Islet of Langerhans (tissue), 1 donor: ENCODE results near the gene TRIM61.
"Not testable (repeated sequence)": the region's sequence is repeated elsewhere in the genome, so short reads cannot be mapped to it uniquely, and the experiment has no call there.

Experiments
- FAIRE-seq: peaks from one replicate; lab custom pipeline; 2011; peaks lifted over from hg19 to GRCh38; lab: Jason Lieb, UNC

Gene TRIM61

DNA sequence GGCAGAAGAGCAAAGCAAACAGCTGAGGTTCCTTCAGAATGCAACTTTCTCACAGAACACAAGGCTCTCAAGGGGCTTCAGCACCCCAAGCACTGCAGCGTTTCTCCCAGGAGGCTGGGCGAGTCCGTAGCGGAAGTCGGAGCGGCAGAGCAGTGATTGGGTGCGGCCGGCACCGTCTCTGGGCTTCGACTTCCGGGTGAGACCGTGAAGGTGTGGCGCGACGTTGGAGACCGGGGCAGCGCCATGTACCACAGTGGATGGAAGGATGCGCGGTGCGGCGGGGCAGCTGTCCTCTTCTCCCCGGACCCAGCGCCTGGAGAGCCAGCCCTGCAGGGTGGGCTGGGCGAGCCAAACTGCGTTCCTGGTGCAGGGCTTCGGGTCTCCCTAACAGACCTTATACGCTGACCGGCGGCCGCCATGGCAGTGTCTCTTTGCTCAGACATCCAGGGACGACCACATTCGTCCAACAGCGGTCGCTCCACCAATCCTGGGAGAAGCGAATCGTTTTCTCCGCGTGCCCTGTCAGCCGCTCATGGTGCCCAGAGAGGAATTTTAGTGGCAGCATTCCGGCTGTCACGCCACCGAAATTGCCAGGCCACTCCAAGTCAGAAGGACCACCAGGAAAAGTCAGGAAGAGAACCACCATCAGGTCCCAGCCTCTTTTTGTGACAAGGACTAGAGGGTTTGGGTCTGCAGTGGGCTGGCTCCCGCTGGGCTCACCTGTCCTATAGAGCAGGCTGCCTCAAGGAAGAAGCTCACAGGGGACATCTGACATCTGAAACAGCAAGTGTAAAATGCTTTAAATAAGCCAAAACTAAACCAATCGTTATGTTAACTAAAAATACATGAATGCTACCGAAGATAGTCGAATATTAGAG lies 20.5 kb downstream of the TRIM61 start:
- no peak for FAIRE-seq

DNA sequence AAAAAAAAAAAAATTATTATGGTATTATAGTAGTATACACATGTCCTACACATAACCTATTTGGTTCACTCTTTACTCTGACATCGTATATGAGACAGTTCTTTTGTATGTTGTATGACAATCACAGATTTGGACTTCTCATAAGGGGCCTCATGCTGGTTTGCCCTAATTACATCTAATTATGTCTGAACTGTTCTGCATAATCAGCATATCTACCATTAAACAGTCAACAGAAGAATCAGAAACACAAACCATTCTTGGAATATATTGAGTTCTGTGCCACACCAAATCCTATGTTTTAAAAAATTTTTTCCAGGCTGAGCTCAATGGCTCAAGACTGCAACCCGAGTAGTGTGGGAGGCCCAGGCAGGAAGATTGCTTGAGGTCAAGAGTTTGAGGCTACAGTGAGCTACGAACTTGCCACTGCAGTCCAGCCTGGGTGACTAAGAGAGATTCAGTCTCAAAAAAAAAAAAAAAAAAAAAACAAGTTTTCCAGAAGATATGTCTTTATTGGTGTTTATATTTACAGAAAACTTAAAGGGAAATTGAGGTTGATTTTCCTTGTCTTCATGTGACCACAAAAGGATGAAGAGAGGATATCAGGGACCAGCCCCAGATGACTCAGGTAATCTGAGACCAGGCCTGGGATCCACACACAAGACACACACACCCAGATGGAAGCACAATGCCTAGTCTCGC lies 22.2 kb downstream of the TRIM61 start:
- FAIRE-seq = no peak

DNA sequence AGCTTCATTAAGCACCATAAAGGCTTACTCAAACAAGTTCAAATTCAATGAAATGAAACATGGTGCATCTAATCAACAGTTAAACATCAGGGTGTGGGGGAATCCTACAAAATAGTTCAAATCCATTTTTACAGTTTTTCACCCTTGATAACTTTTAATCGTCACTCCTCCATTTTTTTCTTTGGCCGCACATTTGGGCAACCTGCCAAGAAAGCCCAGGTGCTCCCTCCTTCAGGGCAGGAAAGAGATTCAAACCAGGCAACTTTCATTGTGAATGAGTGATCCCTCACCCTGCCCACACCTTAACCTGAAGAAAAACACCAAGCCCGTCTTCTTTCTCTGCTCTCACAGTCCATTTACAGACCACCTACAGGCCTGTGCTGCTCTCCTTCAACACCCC lies 24.9 kb downstream of the TRIM61 start:
- no peak for FAIRE-seq

DNA sequence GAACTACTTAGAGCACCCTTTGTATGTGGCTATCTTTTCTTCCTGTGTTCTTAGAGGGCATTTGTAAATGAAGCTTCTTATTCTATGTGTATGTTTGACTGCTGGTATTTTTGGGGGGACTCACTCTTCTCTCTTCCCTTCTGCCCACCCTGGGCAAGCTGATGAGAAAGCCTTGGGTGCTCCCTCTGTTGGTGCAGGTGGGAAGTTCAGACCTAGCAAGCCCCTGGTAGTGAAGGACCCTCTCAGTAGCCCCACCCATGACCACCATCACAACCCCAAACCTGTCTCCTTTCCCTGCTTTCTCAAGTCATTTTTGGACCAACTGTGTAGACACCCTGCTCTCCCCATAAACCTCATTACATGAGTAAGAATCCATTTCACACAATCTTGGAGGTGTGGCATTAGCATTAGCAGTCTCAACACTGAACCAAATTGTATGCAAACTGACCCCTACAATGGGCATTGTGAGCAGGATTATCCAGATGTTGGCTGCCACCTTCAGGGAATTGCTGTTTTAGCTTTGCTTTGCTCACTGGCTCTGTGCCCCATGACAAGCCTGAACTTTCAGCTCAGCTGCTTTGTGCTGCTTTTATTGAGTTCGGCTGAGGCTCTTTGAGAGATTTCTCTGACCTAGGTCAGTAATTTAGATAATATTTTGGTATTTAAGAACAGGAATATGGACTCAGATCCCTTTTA lies 27.9 kb downstream of the TRIM61 start:
- FAIRE-seq = no peak

DNA sequence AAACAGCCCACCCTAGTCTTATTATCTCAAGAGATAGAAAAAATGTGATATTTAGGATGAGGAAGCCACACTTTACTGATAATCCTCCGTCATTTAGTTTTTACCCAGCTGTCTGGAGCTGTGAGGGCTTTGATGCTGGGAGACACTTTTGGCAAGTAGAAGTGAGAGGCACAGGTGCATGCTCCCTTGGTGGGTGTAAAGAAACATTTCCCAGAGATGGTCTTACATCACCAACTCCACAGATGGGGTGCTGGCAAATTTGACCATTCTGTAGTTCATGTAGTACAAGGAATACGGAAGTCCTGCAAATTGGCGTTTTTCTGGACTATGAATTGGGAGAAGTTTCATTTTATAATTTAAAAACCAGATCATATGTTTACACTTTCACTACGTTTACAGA lies 28.5 kb downstream of the TRIM61 start:
- no peak for FAIRE-seq

DNA sequence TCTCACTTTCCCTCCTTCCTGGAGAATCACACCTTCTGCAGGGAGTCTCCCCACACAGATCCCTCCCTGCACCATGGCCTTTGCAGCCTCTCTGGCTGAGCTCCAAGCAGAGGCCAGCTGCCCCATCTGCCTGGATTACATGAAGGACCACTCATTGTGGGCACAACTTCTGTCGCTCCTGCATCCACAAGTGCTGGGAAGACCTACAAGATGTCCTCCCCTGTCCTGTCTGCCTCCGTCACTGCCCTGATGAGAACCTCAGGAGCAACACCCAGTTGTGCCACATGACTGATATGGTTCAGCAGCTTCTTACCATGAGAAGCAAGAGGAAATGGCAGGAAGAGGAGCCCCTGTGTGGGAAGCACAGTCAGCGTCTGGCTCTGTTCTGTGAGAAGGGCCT lies 29.5 kb downstream of the TRIM61 start:
- FAIRE-seq = not testable (repeated sequence)

DNA sequence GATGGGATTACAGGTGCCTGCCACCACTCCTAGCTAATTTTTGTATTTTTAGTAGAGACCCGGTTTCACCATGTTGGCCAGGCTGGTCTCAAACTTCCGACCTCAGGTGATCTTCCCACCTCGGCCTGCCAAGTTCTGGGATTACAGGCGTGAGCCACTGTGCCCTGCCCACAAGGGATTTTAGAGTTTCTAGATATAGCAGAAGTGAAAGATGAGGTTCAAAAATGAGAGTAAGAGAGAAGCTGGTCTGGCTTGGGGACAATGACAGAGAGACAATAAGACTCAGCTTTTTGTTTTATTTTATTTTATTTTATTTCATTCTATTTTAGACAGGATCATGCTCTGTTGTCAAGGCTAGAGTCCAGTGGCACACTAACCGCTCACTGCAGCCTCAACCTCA lies 30.6 kb downstream of the TRIM61 start:
- no peak for FAIRE-seq

DNA sequence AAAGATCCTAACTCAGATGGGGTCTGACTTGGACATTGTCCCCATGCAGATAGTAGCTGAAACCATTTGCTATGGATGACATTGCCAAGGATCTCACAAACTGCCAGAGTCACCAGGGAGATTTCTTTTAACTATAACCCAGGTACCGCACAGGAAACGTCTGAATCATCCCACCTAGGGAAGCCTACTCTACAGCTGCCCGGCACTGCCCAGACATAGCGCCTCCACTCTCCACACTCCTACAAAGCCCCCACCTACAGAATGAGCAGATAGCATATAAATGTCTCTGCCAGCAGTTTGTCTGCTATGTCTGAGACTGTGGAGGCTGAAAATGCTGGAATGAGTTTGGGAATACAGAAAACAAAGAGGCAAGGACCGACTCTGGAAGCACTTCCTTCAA lies 32.3 kb downstream of the TRIM61 start:
- FAIRE-seq = no peak

DNA sequence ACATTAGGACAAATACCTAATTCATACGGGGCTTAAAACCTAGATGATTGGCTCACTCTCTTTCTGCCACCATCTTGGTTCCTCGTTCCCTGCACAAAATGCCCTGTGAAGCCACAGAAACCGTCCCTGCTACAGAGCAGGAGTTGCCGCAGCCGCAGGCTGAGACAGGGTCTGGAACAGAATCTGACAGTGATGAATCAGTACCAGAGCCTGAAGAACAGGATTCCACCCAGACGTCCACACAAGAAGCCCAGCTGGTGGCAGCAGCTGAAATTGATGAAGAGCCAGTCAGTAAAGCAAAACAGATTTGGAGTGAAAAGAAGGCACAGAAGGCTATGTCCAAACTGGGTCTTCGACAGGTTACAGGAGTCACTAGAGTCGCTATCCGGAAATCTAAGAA lies 34.3 kb downstream of the TRIM61 start:
- no peak for FAIRE-seq

DNA sequence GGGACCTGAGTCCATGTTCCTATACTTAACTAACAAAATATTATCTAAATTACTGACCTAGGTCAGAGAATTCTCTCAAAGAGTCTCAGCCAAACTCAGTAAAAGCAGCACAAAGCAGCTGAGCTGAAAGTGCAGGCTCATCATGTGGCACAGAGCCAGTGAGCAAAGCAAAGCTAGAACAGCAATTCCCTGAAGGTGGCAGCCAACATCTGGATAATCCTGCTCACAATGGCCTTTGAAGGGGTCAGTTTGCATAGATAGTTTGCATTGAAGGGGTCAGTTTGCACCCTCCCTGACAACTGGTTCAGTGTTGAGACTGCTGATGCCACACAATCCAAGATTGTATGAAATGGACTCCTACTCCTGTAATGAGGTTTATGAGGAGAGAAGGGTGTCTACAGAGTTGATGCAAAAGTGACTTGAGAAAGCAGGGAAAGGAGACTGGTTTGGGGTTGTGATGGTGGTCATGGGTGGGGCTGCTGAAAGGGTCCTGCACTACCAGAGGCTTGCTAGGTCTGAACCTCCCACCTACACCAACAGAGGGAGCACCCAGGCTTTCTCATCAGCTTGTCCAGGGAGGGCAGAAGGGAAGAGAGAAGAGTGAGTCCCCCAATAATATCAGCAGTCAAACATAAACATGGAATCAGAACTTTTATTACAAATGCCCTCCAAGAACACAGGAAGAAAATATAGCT lies 39.7 kb downstream of the TRIM61 start:
- no peak for FAIRE-seq

DNA sequence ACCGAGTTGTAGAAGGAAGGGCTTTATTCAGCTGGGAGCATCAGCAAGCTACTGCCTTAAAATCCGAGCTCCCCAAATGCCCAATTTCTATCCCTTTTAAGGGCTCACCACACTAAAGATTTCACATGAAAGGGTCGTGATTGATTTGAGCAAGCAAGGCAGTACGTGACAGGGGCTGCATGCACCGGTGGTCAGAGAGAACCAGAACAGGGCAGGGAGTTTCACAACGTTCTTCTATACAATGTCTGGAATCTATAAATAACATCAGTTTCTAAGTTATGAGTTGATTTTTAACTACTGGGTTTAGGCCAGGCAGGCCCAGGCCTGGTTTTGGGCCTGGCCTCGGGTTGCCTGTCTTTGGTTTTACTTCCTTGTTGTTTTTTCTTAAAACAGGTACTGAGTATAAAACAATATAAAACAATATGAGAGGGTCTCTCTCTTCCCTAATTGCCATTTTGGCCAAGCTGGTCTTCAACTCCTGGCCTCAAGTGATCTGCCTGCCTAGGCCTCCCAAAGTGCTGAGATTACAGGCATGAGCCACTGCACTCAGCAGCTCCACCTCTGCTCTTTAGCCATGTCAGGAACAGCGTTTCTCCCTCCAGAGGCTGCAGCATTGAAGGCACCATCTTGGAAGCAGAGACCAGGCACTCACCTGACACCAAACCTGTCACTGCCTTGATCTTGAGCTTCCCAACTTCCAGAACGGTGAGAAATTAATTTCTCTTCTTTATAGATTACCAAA lies 41.4 kb downstream of the TRIM61 start:
- FAIRE-seq = not testable (repeated sequence)

DNA sequence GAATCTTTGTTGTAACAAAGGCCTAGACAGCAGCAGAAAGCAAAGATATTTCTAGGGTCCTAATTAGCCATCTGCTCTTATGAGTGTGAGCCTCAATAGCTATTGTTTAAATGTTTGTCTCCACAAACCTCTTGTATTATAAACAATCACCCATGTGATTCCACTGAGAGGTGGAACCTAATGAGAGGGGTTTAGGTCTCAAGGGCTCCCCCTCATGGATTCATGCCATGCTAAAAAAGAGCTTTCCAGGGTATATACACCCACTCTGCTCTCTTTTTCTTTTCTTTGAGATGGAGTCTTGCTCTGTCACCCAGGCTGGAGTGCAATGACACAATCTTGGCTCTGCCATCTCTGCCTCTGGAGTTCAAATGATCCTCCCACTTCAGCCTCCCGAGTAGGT lies 42.1 kb downstream of the TRIM61 start:
- FAIRE-seq = no peak

DNA sequence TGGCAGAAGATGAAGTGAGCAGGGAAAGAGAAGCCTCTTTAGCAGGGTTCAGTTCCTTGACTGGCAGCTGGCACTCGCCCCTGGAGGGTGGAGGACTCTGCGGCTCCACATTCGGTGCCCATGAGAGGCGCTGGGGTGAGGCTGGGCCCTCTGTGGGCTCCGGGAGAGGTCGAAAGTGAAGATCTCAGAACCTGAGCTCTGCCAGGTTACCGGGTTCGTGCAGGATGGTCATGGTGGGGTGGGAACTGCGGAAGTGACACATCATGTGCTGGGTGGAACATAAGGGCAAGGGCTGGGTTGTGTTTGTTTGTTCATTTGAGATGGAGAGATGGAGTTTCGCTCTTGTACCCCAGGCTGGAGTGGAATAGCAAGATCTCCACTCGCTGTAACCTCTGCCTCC lies 44.2 kb downstream of the TRIM61 start:
- FAIRE-seq = no peak

DNA sequence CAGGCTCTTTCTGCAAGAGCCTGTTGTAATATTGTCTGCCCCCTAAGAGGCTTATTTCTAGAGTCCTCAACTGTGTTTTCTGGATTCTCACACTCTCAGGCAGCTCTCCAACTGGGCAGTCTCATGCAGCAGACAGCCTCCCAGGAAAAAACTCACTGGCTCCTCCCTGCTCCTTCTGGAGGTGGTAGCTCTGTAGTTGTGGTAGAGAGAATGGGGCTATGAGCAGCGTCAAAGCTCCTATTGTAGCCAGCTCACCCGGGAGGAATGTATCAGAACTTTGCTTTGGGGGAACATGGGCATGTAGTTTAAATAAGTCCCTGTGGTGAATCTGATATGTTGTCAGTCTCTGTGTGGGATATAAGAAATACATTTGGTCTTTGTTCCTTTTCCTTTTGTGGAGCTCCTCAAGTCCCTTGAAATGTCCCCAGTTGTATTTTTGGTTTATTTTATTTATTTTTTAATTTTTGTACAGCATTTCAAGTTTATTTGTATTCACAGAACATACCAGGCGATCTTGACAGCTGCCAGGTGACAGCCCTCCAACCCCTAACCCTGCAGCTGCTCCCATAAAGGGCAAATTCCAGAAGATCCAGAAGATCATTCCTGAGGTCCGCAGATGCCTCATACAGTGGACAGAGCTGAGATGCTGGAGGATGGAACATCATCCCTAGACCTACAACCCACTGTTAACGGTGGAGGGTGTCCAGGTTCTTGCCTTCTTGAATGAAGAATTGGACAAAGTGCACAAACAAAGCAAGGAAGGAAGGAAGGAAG lies 45.7 kb downstream of the TRIM61 start:
- FAIRE-seq = no peak

DNA sequence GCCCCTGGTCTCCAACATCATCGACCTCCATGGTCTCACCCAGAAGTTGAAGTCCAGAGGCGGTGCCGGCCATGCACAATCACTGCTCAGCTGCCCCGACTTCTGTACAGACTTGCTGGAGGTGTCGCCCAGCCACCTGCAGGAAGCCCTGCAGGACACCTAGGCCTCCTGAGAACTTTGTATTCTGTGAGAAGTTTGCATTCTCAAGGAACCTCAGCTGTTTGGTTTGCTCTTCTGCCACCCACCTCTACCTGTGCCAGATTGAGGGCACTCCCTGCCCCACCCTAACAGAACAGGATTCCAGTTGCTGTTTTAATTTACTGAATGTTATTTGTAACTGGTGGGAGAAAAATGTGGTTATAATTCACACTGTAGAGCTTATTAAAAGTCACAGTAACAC lies 46.8 kb downstream of the TRIM61 start:
- no peak for FAIRE-seq

DNA sequence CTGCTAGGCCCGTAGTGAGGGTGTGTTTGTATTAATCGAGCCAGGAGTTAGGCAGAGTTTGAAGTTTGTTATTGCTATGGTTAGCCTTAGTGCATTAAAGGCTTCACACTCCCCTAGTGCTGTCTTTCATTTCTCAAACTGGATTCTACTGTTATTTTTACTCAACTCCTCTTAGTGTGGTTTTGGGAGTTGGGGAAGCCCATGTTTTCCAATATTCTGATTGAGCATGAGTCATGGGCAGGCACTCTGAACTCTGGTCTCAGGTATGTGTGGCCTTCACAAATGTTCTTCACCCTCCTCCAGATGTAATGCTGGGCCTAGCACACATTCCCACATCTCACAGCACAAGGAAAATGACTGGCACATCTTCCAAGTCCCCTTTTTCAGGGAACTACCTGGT lies 50.4 kb downstream of the TRIM61 start:
- FAIRE-seq = not testable (repeated sequence)

DNA sequence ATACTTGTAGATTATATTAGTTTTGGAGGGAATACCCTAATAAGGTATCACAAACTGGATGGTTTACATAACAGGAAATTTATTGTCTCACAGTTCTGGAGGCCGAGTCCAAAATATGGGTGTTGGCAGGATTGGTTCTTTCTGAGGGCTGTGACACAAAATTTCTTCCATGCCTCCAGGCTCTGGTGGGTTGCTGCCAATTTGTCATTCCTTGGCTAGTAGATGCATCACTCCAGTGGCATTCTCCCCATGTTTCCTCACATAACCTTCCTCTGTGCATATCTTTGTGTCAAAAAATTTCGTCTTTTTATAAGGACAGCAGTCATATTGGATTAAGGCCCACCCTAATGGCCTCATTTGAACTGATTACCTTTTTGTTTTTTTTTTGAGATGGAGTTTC lies 51.2 kb downstream of the TRIM61 start:
- FAIRE-seq = no peak

DNA sequence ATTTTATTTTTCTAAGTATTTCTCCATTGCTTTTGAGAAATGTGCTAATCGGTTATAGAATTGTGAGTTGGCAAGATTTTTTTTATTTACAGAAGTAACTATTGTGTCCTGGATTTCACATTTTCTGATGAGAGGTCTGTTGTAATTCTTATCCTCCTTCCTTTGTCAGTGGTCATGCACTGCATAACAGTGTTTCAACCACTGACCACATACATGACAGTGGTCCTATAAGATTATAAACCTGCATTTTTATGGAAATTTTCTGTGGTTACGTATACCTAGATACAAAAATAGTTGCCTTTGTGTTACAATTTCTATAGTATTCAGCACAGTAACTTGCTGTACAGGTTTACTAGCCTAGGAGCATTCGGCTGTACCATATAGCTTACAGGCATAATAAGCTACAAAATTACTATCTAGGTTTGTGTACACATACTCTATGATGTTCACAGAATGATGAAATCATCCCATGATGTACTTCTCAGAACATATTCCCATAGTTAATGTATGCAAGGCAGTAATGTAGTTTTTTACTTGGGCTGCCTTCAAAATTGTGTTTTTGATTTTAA lies 52.7 kb downstream of the TRIM61 start:
- FAIRE-seq = no peak

DNA sequence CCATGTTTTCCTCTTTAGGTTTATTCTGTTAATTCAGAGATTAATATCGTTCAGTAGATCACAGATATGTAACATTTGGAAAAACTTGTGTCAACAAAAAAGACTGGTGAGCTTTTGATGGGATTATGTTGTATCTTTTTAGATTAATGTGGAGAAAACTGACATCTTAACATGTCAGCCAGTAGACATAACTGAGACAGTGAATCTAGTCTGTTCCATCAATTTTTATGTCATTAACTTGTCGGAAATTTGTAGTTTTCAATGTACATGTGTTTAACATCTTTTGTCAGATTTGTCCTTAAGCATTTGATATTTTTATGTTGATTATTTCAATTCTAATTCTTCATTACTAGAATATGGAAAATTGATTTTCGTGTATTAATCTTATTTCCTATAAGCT lies 58.5 kb downstream of the TRIM61 start:
- FAIRE-seq = no peak
